GM10248 (cell line): ENCODE results near the gene BABAM2.

Source experiments
- CTCF ChIA-PET: fragments of 300-600 bp; sonication (Branson Sonifier 250); formaldehyde crosslinking; extraction: SDS; loops from one replicate; lab custom pipeline; 2021; ENCODE audit warnings: antibody characterized with exemption; lab: Yijun Ruan, JAX
- POLR2A ChIA-PET: fragments of 350-650 bp; sonication (Branson Sonifier 250); formaldehyde crosslinking; extraction: SDS; loops from one replicate; lab custom pipeline; 2020; ENCODE audit warnings: antibody characterized with exemption; lab: Yijun Ruan, JAX
- DNase-seq: peaks from one replicate; pipeline ENCODE4 v3.0.0; 2012; ENCODE audit errors: extremely low spot score
- CTCF ChIP-seq: IDR thresholded peaks from 2 replicates; pipeline ENCODE4 v1.5.1; 2012; ENCODE audit warnings: mild to moderate bottlenecking, low read depth; ENCODE audit errors: extremely low read depth, missing control alignments, control extremely low read depth

Gene BABAM2

DNA sequence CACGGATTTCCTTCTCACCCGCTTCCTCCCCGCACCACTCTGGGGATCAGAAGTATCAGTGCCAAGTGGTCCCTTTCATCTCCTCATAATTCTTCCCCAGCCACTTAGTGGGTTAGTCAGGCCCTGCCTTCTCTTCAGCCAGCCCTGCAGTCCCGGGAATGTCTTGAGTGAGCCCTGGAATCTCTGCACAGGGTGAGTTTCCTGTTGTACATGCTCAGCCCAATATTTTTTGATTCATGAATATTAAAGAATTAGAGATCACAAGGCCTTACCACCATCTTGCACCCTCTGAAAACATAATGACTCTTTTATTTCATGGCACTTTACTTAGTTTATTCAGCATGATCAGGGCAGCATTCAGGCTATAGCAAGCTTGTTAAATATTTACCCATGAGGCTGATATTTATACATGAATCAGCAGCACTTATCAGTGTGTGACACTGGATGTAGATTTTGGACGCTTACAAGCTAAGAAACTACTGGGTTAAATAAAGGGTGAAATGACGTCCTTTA is 342.7 kb downstream of the BABAM2 start:
- CTCF ChIA-PET = no interaction called here
- TF ChIP-seq CTCF = no peak
- POLR2A ChIA-PET = no interaction called here
- DNase-seq = no peak

DNA sequence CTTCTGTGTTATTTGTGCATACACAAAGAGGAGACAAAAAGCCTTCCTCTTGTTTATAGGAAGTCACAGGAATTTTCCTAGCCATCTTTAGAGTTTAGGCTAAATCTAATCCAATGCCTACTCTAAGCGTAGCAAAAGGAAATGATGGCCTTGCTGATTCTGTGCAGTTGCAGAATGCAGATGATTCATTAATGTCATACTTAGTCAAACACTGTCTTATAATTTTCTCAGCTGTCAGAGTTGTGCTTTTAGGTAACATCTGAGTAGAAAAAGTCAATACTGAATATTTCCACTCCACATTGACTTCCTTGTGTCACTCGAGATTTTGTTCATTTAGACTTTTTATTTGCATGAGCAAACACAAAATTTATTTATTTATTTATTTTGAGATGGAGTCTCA is 344.3 kb downstream of the BABAM2 start:
- POLR2A ChIA-PET = no interaction called here
- CTCF ChIA-PET = no interaction called here
- TF ChIP-seq CTCF = no peak
- no peak for DNase-seq

DNA sequence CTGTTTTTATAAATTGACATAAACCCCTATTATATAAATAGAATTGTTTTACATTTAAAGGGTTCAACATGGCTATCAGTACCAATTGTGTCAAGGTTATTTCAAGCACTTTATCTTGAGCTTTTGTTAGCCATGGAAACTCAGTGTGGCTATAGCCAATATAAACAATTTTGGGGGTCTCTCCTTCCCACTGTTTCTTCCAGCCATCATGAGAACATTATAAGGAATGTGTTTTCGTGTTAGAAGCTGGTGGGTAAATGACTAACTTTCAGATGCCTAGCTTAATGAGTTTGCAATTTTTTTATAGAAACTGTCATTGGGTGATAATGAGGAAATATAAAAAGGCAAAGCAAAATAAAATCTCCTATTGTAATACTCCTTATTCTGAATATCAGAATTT is 348.7 kb downstream of the BABAM2 start:
- no peak for TF ChIP-seq CTCF
- CTCF ChIA-PET = interaction anchor here (1.0 to 2.3 kb wide), 4 partner anchors 10 to 228 kb away, joined by 4 read pairs; no protein-coding TSS in a partner anchor
- POLR2A ChIA-PET = no interaction called here
- DNase-seq = no peak

GRCh38 chr2:28240937-28241336 is 350.4 kb downstream of the BABAM2 start:
- CTCF ChIA-PET = no interaction called here
- DNase-seq = no peak
- POLR2A ChIA-PET = interaction anchor here (0.6 kb wide), 1 partner anchor 31 kb away, joined by 3 read pairs; no protein-coding TSS in a partner anchor
- no peak for TF ChIP-seq CTCF

GRCh38 chr2:28247290-28247689 is 356.8 kb downstream of the BABAM2 start:
- no peak for TF ChIP-seq CTCF
- ChIA-PET POLR2A (no interaction called here), CTCF (interaction anchor here (1.2 to 2.0 kb wide), 3 partner anchors 10 to 42 kb away, joined by 3 to 4 read pairs (median 4); no protein-coding TSS in a partner anchor)
- DNase-seq = no peak

DNA sequence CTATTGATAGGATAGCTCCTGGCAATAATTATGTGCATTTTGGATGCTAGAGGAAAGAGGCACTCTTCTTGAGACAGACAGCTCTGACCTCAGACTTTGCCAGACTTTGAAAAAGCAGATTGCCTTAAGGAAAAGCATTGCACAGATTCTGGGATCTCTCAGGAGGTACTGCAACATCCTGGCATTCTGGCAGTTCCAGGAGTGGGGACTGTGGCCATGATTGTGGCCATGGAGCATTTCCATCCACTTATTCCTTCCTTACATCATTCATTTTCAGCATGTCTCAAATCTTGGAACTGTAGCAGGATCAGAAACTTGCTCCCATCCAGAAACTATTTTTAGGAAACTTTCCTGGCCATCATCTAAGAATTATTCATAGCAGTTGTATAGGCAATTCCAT is 357.2 kb downstream of the BABAM2 start:
- POLR2A ChIA-PET = no interaction called here
- DNase-seq = no peak
- no peak for TF ChIP-seq CTCF
- CTCF ChIA-PET = interaction anchor here (1.2 to 2.0 kb wide), 2 partner anchors 10 to 42 kb away, joined by 3 to 4 read pairs; no protein-coding TSS in a partner anchor

DNA sequence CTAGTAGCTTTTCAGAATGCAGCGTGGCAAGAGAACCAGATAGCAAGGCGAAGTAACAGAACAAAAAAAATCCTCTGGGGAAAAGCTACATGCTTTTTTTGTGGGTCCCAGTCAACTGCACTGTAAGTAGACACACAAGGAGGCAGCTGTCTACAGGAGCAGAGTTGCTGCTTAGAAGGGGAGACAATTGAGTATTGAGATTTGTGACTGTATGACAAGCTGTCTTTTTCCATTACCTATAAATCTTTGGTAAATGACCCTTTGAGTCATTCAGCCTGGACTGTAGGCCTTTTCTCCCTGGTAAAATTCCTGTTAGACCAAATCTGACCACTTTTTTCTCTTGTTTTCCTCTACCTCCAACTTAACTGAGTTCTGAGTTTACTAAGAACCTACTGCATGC is 358.0 kb downstream of the BABAM2 start:
- no peak for TF ChIP-seq CTCF
- ChIA-PET POLR2A (no interaction called here), CTCF (interaction anchor here (0.7 to 2.0 kb wide), 2 partner anchors 11 to 33 kb away, joined by 3 to 4 read pairs; no protein-coding TSS in a partner anchor)
- DNase-seq = no peak
